CD4-positive, alpha-beta T cell (primary cell): Measurements from ENCODE around the gene F10. TPM values are rescaled to one million over a fixed set of nuclear protein-coding genes. Genes with fewer than 3 reads are reported as not detected.

Experiments
- ATAC-seq: fragments of 200-7000 bp; cut with Tn5 transposase; one replicate; pipeline ENCODE4 v1.10.0; 2022; ENCODE audit warnings: mild to moderate bottlenecking; ENCODE audit not compliant: poor library complexity
- CTCF ChIA-PET: fragments of 350-600 bp; sonication (Branson Sonifier 250); formaldehyde crosslinking; loops from one replicate; lab custom pipeline; 2021; ENCODE audit warnings: antibody characterized with exemption, inconsistent platforms; lab: Charles Lee
- POLR2A ChIA-PET: fragments of 350-600 bp; sonication (Branson Sonifier 250); formaldehyde crosslinking; loops from one replicate; lab custom pipeline; 2021; ENCODE audit warnings: antibody characterized with exemption, inconsistent platforms; lab: Charles Lee
- DNase-seq, 14 experiments: peaks; one replicate each; pipeline ENCODE4 v3.0.0-alpha.2; 2013 to 2020; ENCODE audit warnings: mixed read lengths in 2 of 14
- H3K27ac ChIP-seq, 2 donors: one replicate each; pipeline versions ENCODE4 v1.5.1 to v1.7.0; 2013; ENCODE audit warnings: low read length in 2 of 2, low read depth in 1 of 2, mild to moderate bottlenecking in 1 of 2
- H3K27me3 ChIP-seq, 2 experiments: 1 replicate in 1 of 2; 2 replicates in 1 of 2; pipeline versions ENCODE4 v1.6.1 to v1.7.0; 2013; ENCODE audit warnings: low read length in 2 of 2, control low read depth in 1 of 2, mild to moderate bottlenecking in 1 of 2, moderate library complexity in 1 of 2; ENCODE audit not compliant: insufficient read depth in 2 of 2, control insufficient read depth in 1 of 2
- H3K36me3 ChIP-seq: one replicate; pipeline ENCODE4 v1.6.1; 2013; ENCODE audit warnings: low read length, control low read depth; ENCODE audit not compliant: insufficient read depth
- H3K4me1 ChIP-seq: one replicate; pipeline ENCODE4 v1.6.1; 2013; ENCODE audit warnings: low read length, control low read depth; ENCODE audit not compliant: insufficient read depth
- H3K4me3 ChIP-seq: one replicate; pipeline ENCODE4 v1.5.1; 2013; ENCODE audit warnings: mild to moderate bottlenecking, low read length, moderate library complexity
- H3K9me3 ChIP-seq, 2 experiments: 1 replicate in 1 of 2; 2 replicates in 1 of 2; pipeline versions ENCODE4 v1.6.1 to v1.7.0; 2013; ENCODE audit warnings: low read length in 2 of 2, mild to moderate bottlenecking in 2 of 2, control low read depth in 1 of 2, moderate library complexity in 1 of 2; ENCODE audit not compliant: control insufficient read depth in 1 of 2, insufficient read depth in 1 of 2
- H3K27ac Mint-ChIP-seq: one replicate; pipeline ENCODE4 v1.8.0; 2020; ENCODE audit warnings: mixed read lengths
- H3K27me3 Mint-ChIP-seq: one replicate; pipeline ENCODE4 v1.8.0; 2021; ENCODE audit warnings: mixed read lengths
- H3K36me3 Mint-ChIP-seq: one replicate; pipeline ENCODE4 v1.8.0; 2021; ENCODE audit warnings: low read depth, mixed read lengths
- H3K4me1 Mint-ChIP-seq: one replicate; pipeline ENCODE4 v1.8.0; 2021; ENCODE audit warnings: low read depth, mixed read lengths
- H3K4me3 Mint-ChIP-seq: one replicate; pipeline ENCODE4 v1.8.0; 2020; ENCODE audit warnings: mild to moderate bottlenecking, mixed read lengths
- H3K9me3 Mint-ChIP-seq: one replicate; pipeline ENCODE4 v1.8.0; 2020; ENCODE audit warnings: mixed read lengths
- intact Hi-C, 2 experiments: fragments of 100-400 bp; cut with DNase I in 1 of 2; cut with micrococcal nuclease in 1 of 2; formaldehyde crosslinking; loops; one replicate each; pipeline versions ENCODE4 v1.15.1 to v1.9.0; 2023 to 2025; cut with DNase I, micrococcal nuclease
- total RNA-seq, 174 experiments: library from RNA in 2 of 174; stranded (reverse) in 2 of 174; gene quantifications; one replicate each; pipeline ENCODE4 v1.2.3 and lab custom pipeline; 2021 to 2026
- TF ChIP-seq, protein P1 (sequence below): fragments of 200-600 bp; IDR thresholded peaks from one replicate; pipeline ENCODE4 v1.8.0; 2022; ENCODE audit warnings: antibody characterized with exemption, mild to moderate bottlenecking

Gene F10
- total RNA-seq, 2 experiments from 2014 or later = not detected

DNA sequence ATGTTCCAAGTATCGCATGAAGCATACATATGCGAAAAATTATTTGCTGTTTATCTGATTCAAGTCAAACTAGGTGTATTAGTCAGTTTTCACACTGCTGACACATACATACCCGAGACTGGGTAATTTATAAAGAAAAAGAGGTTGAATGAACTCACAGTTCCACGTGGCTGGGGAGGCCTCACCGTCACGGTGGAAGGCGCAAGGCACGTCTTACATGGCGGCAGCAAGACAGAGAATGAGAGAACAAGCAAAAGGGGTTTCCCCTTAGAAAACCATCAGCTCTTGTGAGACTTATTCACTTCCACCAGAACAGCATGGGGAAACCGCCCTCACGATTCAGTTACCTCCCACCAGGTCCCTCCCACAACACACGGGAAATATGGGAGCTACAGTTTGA, 22.9 kb downstream of the F10 start:
- no peak overlapping the region for H3K4me3 Mint-ChIP-seq
- POLR2A ChIA-PET = no interaction called here
- Histone ChIP-seq H3K27ac (no peak overlapping the region), H3K4me3 (no peak overlapping the region), H3K36me3 (no peaks in the 10 kb centered on the region), H3K27me3 (peaks cover 0 to 3% of the 10 kb centered on the region in 2 experiments), H3K9me3 (peaks cover 0 to 7% of the 10 kb centered on the region in 2 experiments), H3K4me1 (no peaks in the 10 kb centered on the region)
- H3K27ac Mint-ChIP-seq = no peak overlapping the region
- DNase-seq = no peak
- H3K27me3 Mint-ChIP-seq = no peaks in the 10 kb centered on the region
- intact Hi-C loops = no loop called here
- CTCF ChIA-PET = no interaction called here
- no peaks in the 10 kb centered on the region for H3K36me3 Mint-ChIP-seq
- no peaks in the 10 kb centered on the region for H3K4me1 Mint-ChIP-seq
- no peak for ATAC-seq
- no peaks in the 10 kb centered on the region for H3K9me3 Mint-ChIP-seq
- TF ChIP-seq, protein P1, sequence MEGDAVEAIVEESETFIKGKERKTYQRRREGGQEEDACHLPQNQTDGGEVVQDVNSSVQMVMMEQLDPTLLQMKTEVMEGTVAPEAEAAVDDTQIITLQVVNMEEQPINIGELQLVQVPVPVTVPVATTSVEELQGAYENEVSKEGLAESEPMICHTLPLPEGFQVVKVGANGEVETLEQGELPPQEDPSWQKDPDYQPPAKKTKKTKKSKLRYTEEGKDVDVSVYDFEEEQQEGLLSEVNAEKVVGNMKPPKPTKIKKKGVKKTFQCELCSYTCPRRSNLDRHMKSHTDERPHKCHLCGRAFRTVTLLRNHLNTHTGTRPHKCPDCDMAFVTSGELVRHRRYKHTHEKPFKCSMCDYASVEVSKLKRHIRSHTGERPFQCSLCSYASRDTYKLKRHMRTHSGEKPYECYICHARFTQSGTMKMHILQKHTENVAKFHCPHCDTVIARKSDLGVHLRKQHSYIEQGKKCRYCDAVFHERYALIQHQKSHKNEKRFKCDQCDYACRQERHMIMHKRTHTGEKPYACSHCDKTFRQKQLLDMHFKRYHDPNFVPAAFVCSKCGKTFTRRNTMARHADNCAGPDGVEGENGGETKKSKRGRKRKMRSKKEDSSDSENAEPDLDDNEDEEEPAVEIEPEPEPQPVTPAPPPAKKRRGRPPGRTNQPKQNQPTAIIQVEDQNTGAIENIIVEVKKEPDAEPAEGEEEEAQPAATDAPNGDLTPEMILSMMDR = no peak

DNA sequence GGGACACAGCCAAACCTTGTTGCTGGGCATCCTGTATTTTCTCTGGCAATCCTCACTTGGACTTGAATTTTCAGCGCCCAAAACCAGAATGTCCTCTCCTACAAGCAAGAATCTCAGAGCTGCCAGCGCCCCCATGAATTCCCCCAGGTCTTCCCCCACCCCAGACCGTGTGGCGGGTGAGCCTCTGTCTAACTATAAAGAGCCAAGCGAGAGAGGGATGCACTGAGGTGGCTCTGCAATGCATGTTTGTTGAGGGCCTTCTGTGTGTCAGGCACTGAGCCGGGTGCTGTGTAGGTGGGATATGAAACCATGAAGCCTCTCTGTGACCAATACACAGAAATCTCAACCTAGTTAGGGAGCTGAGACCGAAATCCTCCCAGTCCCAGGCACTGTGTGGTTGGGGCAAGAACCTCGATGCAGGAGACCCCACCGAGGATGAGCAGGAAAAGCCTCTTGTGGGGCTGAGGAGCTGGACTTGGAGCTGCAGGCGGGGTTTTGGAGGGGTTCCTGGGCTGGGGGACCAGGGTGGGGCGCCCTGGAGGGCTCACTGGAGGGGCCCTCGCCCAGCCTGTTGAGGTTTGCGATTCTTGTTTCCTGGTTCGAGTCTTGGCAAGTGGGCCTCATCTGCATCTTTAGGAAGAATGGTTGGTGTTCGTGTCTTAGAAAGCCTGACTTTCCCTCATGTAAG, 23.5 kb downstream of the F10 start:
- POLR2A ChIA-PET = no interaction called here
- ATAC-seq (no peak), DNase-seq (no peak)
- CTCF ChIA-PET = no interaction called here
- Histone ChIP-seq H3K9me3 (peaks cover 0 to 7% of the 10 kb centered on the region in 2 experiments), H3K27me3 (peaks cover 0 to 3% of the 10 kb centered on the region in 2 experiments), H3K27ac (no peak overlapping the region), H3K36me3 (no peaks in the 10 kb centered on the region), H3K4me3 (no peak overlapping the region), H3K4me1 (no peaks in the 10 kb centered on the region)
- Mint-ChIP-seq H3K27me3 (no peaks in the 10 kb centered on the region), H3K4me3 (no peak overlapping the region), H3K27ac (no peak overlapping the region), H3K4me1 (no peaks in the 10 kb centered on the region), H3K36me3 (no peaks in the 10 kb centered on the region), H3K9me3 (no peaks in the 10 kb centered on the region)
- intact Hi-C loops = no loop called here
- TF ChIP-seq, protein P1 = no peak

DNA sequence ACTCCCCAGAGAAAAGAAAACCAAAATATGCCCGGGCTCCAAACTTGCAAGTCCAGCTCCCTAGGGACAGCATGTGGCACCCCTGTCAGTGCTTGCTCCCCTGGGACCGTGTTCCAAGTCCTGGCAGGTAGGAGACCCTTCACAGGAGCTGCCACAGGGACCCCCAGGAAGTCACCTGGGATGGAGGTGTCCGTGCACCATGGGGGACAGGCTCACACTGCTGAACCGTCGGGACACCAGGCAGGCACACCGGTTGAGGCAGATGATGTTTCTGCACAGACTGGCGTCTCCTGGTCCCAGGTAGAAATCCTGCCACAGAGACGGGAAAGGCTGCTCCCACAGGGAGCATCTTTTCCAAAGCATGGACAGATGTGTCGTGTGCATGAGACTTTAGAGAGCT, 24.2 kb downstream of the F10 start:
- Mint-ChIP-seq H3K27ac (no peak overlapping the region), H3K4me3 (no peak overlapping the region), H3K36me3 (no peaks in the 10 kb centered on the region), H3K4me1 (no peaks in the 10 kb centered on the region), H3K9me3 (no peaks in the 10 kb centered on the region), H3K27me3 (no peaks in the 10 kb centered on the region)
- peaks cover 0 to 7% of the 10 kb centered on the region in 2 experiments for H3K9me3 ChIP-seq
- peaks cover 2% of the 10 kb centered on the region for H3K4me1 ChIP-seq
- no peak for DNase-seq
- no peaks in the 10 kb centered on the region for H3K36me3 ChIP-seq
- no peak overlapping the region for H3K27ac ChIP-seq
- intact Hi-C loops = no loop called here
- peaks cover 0 to 3% of the 10 kb centered on the region in 2 experiments for H3K27me3 ChIP-seq
- CTCF ChIA-PET = no interaction called here
- no peak for ATAC-seq
- H3K4me3 ChIP-seq = no peak overlapping the region
- TF ChIP-seq, protein P1 = no peak
- POLR2A ChIA-PET = no interaction called here
